Posterior vena cava (tissue), 2 donors: ENCODE measurements around the gene IFI27L2. TPM values are rescaled to one million over a fixed set of nuclear protein-coding genes. Genes with fewer than 3 reads are reported as not detected.
A peak's percentile ranks its signal among the peaks of the same experiment; 100 is the strongest.

Experiments
- DNase-seq: peaks from one replicate; pipeline ENCODE4 v3.0.0-alpha.2; 2020; ENCODE audit warnings: low spot score
- intact Hi-C, 2 donors: fragments of 100-400 bp; cut with DNase I; formaldehyde crosslinking; loops; one replicate each; pipeline versions ENCODE4 v1.14.1 to v1.14.2; 2022 to 2023
- total RNA-seq, 2 donors: library from RNA; stranded (reverse); fragmentation: NEBNext Ultra II Directional; extraction: Animal tissue kit (Norgen Biotek cat#: 25700); gene quantifications; one replicate each; pipeline ENCODE4 v1.2.1, GENCODE V29; 2021
- donor health status: DM: yes; HTN: yes; CAD: no.
- donor health status: DM: yes; HTN: yes; CAD: no.

IFI27L2 gene
- total RNA-seq, 2 donors from 2014 or later: 39.7 to 43.1 TPM

- intact Hi-C loops: no loop called here
These were observed 2.1 kb downstream of the IFI27L2 start for GRCh38 chr14:94127330-94127729.

GRCh38 chr14:94126800-94127199 lies 2.6 kb downstream of the IFI27L2 start:
- peak; percentile 10 for DNase-seq
- intact Hi-C loops: no loop called here

More at GRCh38 chr14:94127330-94127729, 2.1 kb downstream of the IFI27L2 start:
- DNase-seq: peak; percentile 17

GRCh38 chr14:94126419-94126677 lies 3.1 kb downstream of the IFI27L2 start:
- DNase-seq: peak; percentile 22
- intact Hi-C loops: no loop called here

GRCh38 chr14:94125659-94126418 lies 3.6 kb downstream of the IFI27L2 start:
- intact Hi-C loops: no loop called here
- DNase-seq: peak; percentile 52

- peak; percentile 28 for DNase-seq
- intact Hi-C loops: no loop called here
These were observed 4.6 kb downstream of the IFI27L2 start for GRCh38 chr14:94124582-94125377.

DNA sequence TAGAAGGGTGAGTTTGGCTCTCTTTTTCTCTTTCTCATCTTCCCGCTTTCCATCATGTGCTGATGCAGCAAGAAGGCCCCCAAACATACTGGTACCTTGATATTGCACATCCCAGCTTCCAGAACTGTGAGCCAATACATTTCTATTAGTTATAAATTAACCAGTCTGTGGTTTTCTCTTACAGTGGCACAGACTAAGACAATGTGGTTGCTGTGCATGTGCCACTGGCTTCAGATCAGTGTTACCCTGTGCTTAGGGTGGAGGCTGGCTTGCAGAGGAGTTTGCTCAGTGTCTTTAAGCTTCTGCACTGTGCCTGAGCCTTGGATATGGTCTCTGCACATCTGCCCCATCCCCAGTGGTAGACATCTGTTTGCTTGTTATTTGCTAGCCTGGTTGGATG lies 5.5 kb downstream of the IFI27L2 start:
- DNase-seq: no peak
- intact Hi-C loops: no loop called here

DNA sequence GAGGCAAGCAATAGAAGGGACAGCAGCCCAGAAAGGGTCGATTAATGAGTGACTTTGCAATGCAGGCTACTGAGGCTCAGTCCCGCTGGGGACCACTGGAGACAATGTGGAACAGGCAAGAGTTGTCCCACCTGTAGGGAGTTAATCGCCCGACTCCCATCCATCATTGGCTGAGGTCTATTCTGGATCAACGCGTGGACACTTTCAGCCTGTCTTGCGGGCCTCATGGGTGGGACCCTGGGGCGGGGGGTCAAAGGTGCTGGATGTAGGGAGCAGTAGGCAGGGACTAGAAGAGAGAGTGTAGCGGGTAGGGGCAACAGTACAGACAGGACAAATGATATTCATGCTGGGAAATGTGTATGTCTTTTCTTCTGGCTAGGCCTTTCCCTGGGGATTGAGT lies 6.1 kb downstream of the IFI27L2 start:
- no peak for DNase-seq
- intact Hi-C loops: no loop called here

DNA sequence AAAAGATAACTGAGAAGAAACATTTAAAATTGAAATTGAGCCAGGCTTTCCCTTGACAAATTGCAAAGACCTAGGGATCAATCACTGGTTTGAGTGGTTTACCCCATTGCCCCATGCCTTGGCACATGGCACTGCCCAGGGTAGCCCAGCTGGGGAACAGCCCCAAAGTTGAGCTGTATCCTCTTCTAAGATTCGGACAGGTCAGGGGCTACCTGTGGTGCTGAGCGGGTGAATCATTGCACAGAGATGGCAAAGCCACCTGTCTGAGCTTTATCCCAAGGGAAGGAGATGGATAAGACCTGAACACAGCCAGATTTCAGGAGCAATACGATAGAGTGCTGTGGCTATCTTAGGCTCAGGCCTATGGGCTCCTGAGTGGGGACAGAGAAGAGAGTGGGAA lies 7.0 kb downstream of the IFI27L2 start:
- DNase-seq: no peak

DNA sequence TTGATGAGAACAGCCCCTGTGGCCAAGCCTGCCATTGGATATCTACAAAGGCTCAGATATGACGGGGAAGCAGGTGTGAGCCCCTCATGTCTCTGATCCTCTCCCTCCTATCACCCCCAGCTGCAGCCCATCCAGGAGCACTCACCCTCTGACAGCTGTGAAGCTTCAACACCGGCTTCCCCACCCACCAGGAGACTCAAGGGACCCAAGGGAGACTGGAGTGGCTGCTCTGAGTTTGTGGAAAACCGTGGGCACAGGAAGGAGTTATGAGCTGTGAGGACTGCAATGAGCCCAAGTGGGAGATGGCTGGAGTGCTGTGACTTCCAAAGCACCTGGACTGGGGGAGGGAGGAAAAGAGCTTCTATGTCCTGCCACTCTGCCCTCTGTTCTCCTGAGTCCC lies 7.9 kb downstream of the IFI27L2 start:
- DNase-seq: peak; percentile 54
- intact Hi-C loops: no loop called here

More for the DNA sequence above, 7.0 kb downstream of the IFI27L2 start:
- intact Hi-C loops: no loop called here

- peak; percentile 49 for DNase-seq
- intact Hi-C loops: no loop called here
These were observed 8.6 kb downstream of the IFI27L2 start for GRCh38 chr14:94120667-94121340.

GRCh38 chr14:94119071-94119470 lies 10.3 kb downstream of the IFI27L2 start:
- peak; percentile 38 for DNase-seq
- intact Hi-C loops: no loop called here

- DNase-seq: no peak
These were observed 11.5 kb downstream of the IFI27L2 start for GRCh38 chr14:94117856-94118255.

GRCh38 chr14:94116701-94117100 lies 12.7 kb downstream of the IFI27L2 start:
- intact Hi-C loops: no loop called here
- DNase-seq: no peak

More at GRCh38 chr14:94117856-94118255, 11.5 kb downstream of the IFI27L2 start:
- intact Hi-C loops: no loop called here

GRCh38 chr14:94115631-94116030 lies 13.8 kb downstream of the IFI27L2 start:
- DNase-seq: no peak
- intact Hi-C loops: no loop called here

GRCh38 chr14:94115058-94115591 lies 14.3 kb downstream of the IFI27L2 start:
- intact Hi-C loops: no loop called here
- no peak for DNase-seq

DNA sequence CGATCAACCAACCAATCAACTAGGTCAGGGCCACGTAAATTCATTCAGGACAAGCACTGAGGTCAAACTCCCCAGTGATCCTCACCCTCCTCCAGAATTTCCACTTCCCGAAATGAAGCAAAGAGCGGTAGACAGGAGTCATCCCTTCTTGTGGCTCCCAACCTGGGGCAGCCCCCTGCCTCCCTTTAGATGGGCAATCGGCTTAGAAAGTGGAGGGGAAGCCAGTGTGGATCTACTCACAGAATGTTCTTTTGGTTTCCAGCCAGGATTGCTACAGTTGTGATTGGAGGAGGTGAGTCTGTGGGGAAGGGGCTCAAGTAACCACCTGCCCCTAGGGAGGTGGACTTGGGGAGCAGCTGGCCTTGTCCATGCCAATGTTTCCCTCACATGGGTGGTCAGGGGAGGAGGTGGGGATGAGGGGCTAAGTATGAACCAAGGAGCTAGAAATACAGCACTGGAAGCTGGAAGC lies 14.8 kb downstream of the IFI27L2 start:
- intact Hi-C loops: no loop called here
- no peak for DNase-seq

DNA sequence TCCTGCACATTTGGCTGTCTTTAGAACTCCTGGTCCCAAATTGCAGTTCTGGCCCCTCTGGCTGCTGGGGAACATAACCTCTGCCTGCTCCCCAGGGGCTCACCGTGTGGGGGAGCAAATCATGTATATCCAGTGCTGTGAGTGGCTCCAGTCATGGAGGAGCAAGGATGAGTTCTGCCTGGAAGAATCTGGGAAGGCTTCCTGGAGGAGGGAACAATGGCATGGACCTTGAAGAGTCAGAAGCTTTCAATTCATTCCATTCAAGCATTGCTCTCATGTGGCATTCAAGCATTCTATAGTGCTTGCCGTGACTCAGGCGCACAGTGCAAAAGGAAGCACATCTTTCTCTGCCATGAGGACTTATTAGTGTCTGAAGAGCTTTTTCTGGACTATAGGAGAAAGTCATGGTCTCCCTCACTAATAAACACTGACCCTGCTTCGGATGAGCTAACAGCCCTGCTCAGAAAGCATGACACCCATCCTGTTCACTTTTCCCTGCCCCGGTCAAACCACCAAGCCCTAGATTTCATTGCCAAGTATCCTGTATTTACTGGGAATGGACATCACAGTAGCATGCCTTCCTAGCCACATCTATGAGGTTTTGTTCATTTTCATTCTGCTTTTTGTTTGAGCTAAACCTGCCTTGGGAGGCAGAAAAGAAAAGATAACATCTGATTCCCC lies 15.4 kb downstream of the IFI27L2 start:
- intact Hi-C loops: no loop called here
- no peak for DNase-seq

GRCh38 chr14:94113490-94113889 lies 15.9 kb downstream of the IFI27L2 start:
- intact Hi-C loops: no loop called here
- DNase-seq: no peak

GRCh38 chr14:94113073-94113472 lies 16.3 kb downstream of the IFI27L2 start:
- intact Hi-C loops: no loop called here
- DNase-seq: no peak
